ENCODE measurements around the gene IL1RAPL2. TPM values are rescaled to one million over a fixed set of nuclear protein-coding genes. Genes with fewer than 3 reads are reported as not detected.

Gene IL1RAPL2
- polyA plus RNA-seq, 2 of the 4 experiments (the other 2 are of a cell fraction), result not detected

DNA sequence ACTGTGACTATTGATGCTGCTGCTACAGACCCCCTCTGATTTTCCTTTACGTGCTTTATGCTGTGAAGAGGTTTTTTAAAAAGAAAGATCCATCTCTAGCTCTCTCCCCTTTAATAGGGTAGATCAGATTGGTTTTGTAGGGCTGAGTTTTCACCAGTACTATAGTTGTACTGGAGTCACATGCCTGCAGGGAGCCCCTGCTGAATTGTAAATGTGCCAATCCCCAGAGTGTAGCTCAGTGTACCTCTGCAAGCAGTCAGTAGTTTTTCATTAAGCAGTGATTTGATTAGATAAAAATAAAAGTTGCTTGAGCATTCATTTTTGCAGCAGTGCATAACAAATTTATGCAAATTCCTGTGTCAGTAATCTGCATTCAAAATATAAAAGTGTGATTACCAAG lies 179.2 kb downstream of the IL1RAPL2 start:
- ChIA-PET POLR2A (no interaction called here), CTCF (no interaction called here)
- 7% methylated on average over 1 of the region's 1 CpG for WGBS (ENCODE audit: missing lambda C conversion rate)
- FAIRE-seq (no peak), DNase-seq (ENCODE audit: low read depth in 1 of 2, low spot score in 1 of 2) (no peak), ATAC-seq (no peak)
- no peaks in the 10 kb centered on the region for H3K9me3 ChIP-seq
- H3K4me3 ChIP-seq, result no peak overlapping the region
- H3K4me2 ChIP-seq, result no peak overlapping the region
- TF ChIP-seq ZNF302 (CRISPR knock-in tag; IDR thresholded peaks at IDR 0.05), result no peak
- TF ChIP-seq SMC3 (IDR thresholded peaks at IDR 0.05), result no peak
- TF ChIP-seq FOXS1 (CRISPR knock-in tag; IDR thresholded peaks at IDR 0.05), result no peak
- H3K27ac ChIP-seq, result no peak overlapping the region
- no peaks in the 10 kb centered on the region for H3K4me1 ChIP-seq

- FAIRE-seq (no peak), DNase-seq (ENCODE audit: low read depth in 1 of 2, low spot score in 1 of 2) (no peak), ATAC-seq (no peak)
- TF ChIP-seq RFX5 (IDR thresholded peaks at IDR 0.05) (no peak), CBX8 (IDR thresholded peaks at IDR 0.05) (no peak), MAZ (IDR thresholded peaks at IDR 0.05; ENCODE audit: borderline replicate concordance, low read depth, low read length) (no peak), EHF (CRISPR knock-in tag; IDR thresholded peaks at IDR 0.05) (no peak), ZSCAN20 (CRISPR knock-in tag; IDR thresholded peaks at IDR 0.05) (no peak), PHF8 (IDR thresholded peaks at IDR 0.05; ENCODE audit: borderline replicate concordance, low read depth) (no peak), NR3C1 (IDR thresholded peaks at IDR 0.05) (no peak), KDM5A (IDR thresholded peaks at IDR 0.05) (no peak), FOSL2 (IDR thresholded peaks at IDR 0.05) (no peak), FOSL2 (CRISPR knock-in tag; IDR thresholded peaks at IDR 0.05) (no peak), RNF2 (IDR thresholded peaks at IDR 0.05; ENCODE audit: borderline replicate concordance, low read depth) (no peak), CBX2 (IDR thresholded peaks at IDR 0.05; ENCODE audit: borderline replicate concordance, low read depth) (no peak), USF2 (IDR thresholded peaks at IDR 0.05) (no peak), POLR2A (IDR thresholded peaks at IDR 0.05; ENCODE audit: low read length) (no peak), CEBPB (IDR thresholded peaks at IDR 0.05) (no peak), SMC3 (IDR thresholded peaks at IDR 0.05) (no peak), HDAC2 (IDR thresholded peaks at IDR 0.05) (no peak), ZNF302 (CRISPR knock-in tag; IDR thresholded peaks at IDR 0.05) (no peak)
- no peak overlapping the region for H3K4me2 ChIP-seq
- no peaks in the 10 kb centered on the region for H3K4me1 ChIP-seq
- WGBS (ENCODE audit: missing lambda C conversion rate), result 2% methylated on average over 2 of the region's 2 CpGs
- H3K27ac ChIP-seq, result no peak overlapping the region
- H3K4me3 ChIP-seq, result no peak overlapping the region
- no peaks in the 10 kb centered on the region for H3K9me3 ChIP-seq
- CTCF ChIA-PET, result interaction anchor here (0.8 kb wide), 1 partner anchor 160 kb away, joined by 4 read pairs; no protein-coding TSS in a partner anchor
- POLR2A ChIA-PET, result no interaction called here
Observed at GRCh38 chrX:104749951-104750610, 184.1 kb downstream of the IL1RAPL2 start.

- DNase-seq (ENCODE audit: low read depth in 1 of 2, low spot score in 1 of 2) (no peak), ATAC-seq (no peak), FAIRE-seq (no peak)
- Histone ChIP-seq H3K9me3 (no peaks in the 10 kb centered on the region), H3K4me3 (no peak overlapping the region), H3K4me1 (no peaks in the 10 kb centered on the region), H3K27ac (no peak overlapping the region), H3K4me2 (no peak overlapping the region)
- CTCF ChIA-PET, result interaction anchor here (0.6 kb wide), 1 partner anchor 666 kb away, joined by 3 read pairs; no protein-coding TSS in a partner anchor
- TF ChIP-seq ZFP36 (IDR thresholded peaks at IDR 0.05; ENCODE audit: borderline replicate concordance, partially characterized antibody) (peak; percentile 74), SMC3 (IDR thresholded peaks at IDR 0.05) (no peak)
- POLR2A ChIA-PET, result no interaction called here
Observed at GRCh38 chrX:104762641-104763040, 196.6 kb downstream of the IL1RAPL2 start.

GRCh38 chrX:104789784-104790183 lies 223.8 kb downstream of the IL1RAPL2 start:
- Histone ChIP-seq H3K4me3 (no peak overlapping the region), H3K4me2 (no peak overlapping the region), H3K4me1 (no peaks in the 10 kb centered on the region), H3K9me3 (no peaks in the 10 kb centered on the region), H3K27ac (no peak overlapping the region)
- DNase-seq (ENCODE audit: low read depth in 1 of 2, low spot score in 1 of 2) (no peak), FAIRE-seq (no peak), ATAC-seq (no peak)
- ChIA-PET POLR2A (no interaction called here), CTCF (no interaction called here)
- TF ChIP-seq TP53 (CRISPR knock-in tag; IDR thresholded peaks at IDR 0.05) (no peak), RFX5 (IDR thresholded peaks at IDR 0.05) (no peak), FOSL2 (IDR thresholded peaks at IDR 0.05) (no peak), FOSL2 (CRISPR knock-in tag; IDR thresholded peaks at IDR 0.05) (no peak), KDM1A (IDR thresholded peaks at IDR 0.05; ENCODE audit: low read depth) (no peak), CEBPB (IDR thresholded peaks at IDR 0.05) (no peak), CHD4 (IDR thresholded peaks at IDR 0.05; ENCODE audit: borderline replicate concordance) (no peak), GATA3 (IDR thresholded peaks at IDR 0.05; ENCODE audit: borderline replicate concordance) (no peak), ZFP36 (IDR thresholded peaks at IDR 0.05; ENCODE audit: borderline replicate concordance, partially characterized antibody) (no peak), SMC3 (IDR thresholded peaks at IDR 0.05) (no peak), REST (IDR thresholded peaks at IDR 0.05) (no peak)
- TF ChIP-seq, protein P1, sequence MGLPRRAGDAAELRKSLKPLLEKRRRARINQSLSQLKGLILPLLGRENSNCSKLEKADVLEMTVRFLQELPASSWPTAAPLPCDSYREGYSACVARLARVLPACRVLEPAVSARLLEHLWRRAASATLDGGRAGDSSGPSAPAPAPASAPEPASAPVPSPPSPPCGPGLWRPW (IDR thresholded peaks at IDR 0.05), result no peak
- TF ChIP-seq, protein P2, sequence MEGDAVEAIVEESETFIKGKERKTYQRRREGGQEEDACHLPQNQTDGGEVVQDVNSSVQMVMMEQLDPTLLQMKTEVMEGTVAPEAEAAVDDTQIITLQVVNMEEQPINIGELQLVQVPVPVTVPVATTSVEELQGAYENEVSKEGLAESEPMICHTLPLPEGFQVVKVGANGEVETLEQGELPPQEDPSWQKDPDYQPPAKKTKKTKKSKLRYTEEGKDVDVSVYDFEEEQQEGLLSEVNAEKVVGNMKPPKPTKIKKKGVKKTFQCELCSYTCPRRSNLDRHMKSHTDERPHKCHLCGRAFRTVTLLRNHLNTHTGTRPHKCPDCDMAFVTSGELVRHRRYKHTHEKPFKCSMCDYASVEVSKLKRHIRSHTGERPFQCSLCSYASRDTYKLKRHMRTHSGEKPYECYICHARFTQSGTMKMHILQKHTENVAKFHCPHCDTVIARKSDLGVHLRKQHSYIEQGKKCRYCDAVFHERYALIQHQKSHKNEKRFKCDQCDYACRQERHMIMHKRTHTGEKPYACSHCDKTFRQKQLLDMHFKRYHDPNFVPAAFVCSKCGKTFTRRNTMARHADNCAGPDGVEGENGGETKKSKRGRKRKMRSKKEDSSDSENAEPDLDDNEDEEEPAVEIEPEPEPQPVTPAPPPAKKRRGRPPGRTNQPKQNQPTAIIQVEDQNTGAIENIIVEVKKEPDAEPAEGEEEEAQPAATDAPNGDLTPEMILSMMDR (IDR thresholded peaks at IDR 0.05), result no peak
